GM18511 (cell line): ENCODE measurements around the gene COIL.
A peak's percentile ranks its signal among the peaks of the same experiment; 100 is the strongest.
"Not testable (repeated sequence)": the region's sequence is repeated elsewhere in the genome, so short reads cannot be mapped to it uniquely, and the experiment has no call there.

Source experiments
- ATAC-seq: cut with Tn5 transposase; IDR thresholded peaks from one replicate; pipeline ENCODE4 v1.9.1; 2021; ENCODE audit warnings: mild to moderate bottlenecking, moderate library complexity; ENCODE audit not compliant: unreplicated experiment

COIL gene, protein sequence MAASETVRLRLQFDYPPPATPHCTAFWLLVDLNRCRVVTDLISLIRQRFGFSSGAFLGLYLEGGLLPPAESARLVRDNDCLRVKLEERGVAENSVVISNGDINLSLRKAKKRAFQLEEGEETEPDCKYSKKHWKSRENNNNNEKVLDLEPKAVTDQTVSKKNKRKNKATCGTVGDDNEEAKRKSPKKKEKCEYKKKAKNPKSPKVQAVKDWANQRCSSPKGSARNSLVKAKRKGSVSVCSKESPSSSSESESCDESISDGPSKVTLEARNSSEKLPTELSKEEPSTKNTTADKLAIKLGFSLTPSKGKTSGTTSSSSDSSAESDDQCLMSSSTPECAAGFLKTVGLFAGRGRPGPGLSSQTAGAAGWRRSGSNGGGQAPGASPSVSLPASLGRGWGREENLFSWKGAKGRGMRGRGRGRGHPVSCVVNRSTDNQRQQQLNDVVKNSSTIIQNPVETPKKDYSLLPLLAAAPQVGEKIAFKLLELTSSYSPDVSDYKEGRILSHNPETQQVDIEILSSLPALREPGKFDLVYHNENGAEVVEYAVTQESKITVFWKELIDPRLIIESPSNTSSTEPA

GRCh38 chr17:56960596-56961538, at the start of gene COIL:
COIL (minus strand) TSS chr17:56961050; CDS start chr17:56961019, 31 bp downstream.
- ATAC-seq: peak; percentile 95

- ATAC-seq: no peak
Observed at GRCh38 chr17:57010487-57010886, 49.6 kb upstream of the COIL start.

GRCh38 chr17:57009737-57010445, 49.0 kb upstream of the COIL start:
- ATAC-seq: no peak

- ATAC-seq: no peak
Observed at GRCh38 chr17:57008958-57009357, 48.1 kb upstream of the COIL start.

DNA sequence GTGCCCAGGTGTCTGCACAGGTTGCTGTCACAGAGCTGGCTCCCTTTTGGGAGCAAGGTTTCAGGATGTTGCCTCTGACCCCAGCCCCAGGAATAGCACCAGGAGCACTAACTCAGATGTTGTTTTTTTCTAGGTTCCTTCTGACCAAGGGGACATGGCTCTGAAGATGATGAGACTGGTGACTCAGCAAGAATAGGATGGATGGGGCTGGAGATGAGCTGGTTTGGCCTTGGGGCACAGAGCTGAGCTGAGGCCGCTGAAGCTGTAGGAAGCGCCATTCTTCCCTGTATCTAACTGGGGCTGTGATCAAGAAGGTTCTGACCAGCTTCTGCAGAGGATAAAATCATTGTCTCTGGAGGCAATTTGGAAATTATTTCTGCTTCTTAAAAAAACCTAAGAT, 45.2 kb upstream of the COIL start:
- no peak for ATAC-seq

- ATAC-seq: peak; percentile 87
Observed at GRCh38 chr17:57004944-57005579, 44.2 kb upstream of the COIL start.

GRCh38 chr17:57002904-57003303, 42.1 kb upstream of the COIL start:
- no peak for ATAC-seq

DNA sequence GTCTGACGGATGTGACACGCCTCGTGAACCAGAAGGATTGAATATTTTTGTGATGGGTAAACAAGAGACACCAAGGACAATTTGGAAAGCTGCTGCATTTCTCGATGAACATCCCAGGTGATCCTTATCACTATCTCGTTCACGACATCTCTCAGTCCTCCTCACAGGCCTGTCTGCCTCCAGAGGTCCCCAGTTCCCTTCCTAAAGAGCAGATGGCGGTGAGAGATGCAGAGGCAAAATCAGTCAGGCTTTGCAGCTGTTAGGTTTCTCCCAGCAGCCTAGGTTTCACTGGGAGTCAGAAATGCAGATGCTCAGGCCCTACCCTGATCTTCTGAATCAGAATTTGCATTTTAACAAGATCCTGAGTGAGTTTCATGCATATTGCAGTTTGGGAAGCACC, 40.7 kb upstream of the COIL start:
- ATAC-seq: no peak

GRCh38 chr17:56997313-56997712, 36.5 kb upstream of the COIL start:
- no peak for ATAC-seq

DNA sequence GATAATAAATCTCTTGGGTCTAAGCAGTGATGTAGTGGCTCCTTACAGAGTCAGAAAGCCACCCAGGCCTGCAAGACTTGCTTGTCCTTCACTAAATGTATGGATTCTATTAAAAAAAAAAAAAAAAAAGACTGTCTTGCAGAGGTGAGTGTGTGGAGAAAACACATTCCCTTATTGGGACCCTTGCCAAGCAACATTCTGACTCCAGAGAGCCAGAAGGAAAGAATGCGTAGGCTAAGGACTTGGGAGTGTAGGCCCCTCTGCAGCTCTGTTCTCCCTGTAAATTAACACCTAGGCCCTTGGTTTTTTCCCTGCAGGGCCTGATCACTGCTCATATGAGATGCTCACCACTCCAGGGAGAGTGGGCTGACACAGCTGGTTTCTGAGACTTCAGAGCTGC, 34.9 kb upstream of the COIL start:
- ATAC-seq: no peak

GRCh38 chr17:56994009-56994792, 33.4 kb upstream of the COIL start:
- no peak for ATAC-seq

GRCh38 chr17:56992364-56992763, 31.5 kb upstream of the COIL start:
- no peak for ATAC-seq

DNA sequence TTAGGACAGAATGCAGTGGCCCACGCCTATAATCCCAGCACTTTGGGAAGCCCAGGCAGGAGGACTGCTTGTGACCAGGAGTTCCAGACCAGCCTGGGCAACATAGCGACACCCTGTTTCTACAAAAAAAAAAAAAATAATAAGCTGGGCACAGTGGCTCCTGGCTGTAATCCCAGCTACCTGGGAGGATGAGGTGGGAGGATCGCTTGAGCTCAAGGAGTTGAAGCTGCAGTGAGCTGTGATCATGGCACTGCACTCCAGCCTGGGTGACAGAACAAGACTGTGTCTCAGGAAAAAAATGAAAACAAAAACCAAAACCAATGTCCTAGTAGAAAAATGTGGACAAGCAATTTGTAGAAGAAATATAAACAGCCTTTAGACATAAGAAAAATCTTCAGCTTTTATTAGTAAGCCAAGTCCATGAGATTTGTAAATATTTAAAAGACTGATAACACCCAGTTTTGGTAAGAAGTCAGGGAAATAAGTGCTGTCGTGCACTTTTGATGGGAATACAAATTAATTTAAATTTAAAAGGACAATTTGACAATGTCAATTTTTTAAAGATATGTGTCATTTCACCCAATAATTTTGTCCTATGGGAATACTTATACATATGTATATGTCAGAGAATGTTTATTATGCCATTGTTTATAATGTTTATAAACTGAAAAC, 28.2 kb upstream of the COIL start:
- no peak for ATAC-seq

DNA sequence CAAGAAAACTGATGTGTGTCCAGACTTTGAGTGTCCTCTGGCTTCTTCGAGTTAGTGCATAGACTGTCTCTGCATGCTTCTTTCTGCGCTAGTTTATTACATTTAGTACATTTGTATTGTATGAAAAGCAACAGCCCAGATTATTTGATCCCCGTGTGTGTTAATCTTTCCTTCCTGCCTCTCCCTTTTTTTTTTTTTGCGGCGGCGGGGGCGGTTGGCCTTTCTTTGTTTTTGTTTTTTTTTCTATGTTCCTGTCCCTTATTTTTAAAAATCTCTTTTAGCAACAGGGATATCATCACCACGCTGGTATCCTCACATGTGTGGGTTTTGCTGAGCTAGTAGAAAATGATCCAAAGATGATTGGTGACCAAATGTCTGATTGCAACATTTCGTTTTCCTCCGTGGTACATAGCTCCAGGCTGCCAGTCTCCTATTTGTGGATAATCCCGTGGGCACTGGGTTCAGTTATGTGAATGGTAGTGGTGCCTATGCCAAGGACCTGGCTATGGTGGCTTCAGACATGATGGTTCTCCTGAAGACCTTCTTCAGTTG, 26.5 kb upstream of the COIL start:
- no peak for ATAC-seq

DNA sequence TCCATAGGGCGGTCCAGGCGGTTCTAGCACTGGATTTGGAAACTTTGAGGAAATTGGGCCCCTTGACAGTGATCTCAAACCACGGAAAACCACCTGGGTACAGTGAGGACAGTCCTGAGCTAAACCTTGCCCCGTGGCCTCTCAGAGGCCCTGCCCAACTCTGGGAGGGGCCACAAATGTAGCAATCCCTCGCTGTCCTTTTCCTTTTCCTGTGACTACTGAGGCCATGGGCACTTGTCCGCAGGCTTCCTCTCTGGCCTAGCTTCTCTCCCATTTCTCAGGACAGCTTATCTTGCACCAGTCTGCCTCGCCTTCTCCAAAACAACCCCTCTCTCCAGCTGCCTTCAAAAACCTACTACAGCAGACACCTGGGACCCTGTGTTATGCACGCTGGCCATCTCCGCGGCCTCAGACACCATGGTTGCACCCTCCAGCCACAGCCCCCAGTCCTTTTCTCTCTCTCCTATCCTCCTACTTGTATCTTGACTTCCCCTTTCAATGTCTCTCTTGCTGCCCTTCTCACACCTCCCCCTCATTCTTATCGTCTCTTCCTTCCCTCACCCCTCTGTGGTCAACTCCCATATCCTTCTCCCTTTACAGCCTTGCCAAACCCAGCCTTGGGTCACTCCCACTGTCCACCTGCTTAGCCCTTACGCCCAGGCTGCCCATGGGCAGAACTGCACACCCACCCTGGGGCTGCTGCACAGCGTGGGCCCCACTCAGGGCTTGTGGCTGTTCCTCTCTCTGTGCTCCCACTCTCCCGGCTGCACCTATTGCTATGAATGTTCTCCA, 24.7 kb upstream of the COIL start:
- no peak for ATAC-seq

DNA sequence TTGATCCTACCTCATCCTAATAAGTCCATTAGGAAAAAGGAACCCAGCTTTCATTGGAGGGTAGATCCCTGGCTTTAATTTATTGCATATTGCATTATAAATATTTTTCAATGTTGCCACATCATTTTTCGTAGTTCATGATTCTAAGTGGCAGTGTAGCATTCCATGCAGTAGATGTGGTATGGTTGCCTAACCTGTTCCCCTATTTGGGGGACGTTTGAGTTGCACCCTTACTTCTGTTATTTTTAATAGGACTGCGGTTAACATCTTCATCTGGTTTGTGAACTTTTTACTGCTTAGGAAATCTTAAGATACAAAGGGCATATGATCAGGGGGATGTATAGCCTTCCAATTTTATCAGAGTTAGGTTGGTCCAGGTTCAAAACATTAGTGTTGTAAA, 22.5 kb upstream of the COIL start:
- no peak for ATAC-seq

- ATAC-seq: no peak
Observed at GRCh38 chr17:56982312-56982711, 21.5 kb upstream of the COIL start.

DNA sequence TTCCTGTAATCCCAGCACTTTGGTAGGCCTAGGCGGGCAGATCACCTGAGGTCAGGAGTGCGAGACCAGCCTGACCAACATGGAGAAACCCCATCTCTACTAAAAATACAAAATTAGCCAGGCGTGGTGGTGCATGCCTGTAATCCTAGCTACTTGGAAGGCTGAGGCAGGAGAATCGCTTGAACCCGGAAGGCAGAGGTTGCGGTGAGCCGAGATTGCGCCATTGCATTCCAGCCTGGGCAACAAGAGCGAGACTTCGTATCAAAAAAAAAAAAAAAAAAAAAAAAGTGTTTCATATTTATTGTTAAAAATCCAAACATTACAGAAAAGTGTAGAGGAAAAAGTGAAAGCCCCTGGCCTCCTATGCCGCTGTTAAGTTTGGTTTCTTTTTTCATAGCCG, 19.7 kb upstream of the COIL start:
- not testable (repeated sequence) for ATAC-seq
